K562 (cell line): Measurements from ENCODE around the gene NUTF2. TPM values are rescaled to one million over a fixed set of nuclear protein-coding genes. Genes with fewer than 3 reads are reported as not detected.

Experiments used
- ARHGAP35 ChIP-seq: fragments of 450-650 bp; IDR thresholded peaks from 2 replicates; pipeline ENCODE4 v1.6.1; 2018; ENCODE audit not compliant: partially characterized antibody
- ATF1 ChIP-seq, 2 experiments: fragments of 450-650 bp in 1 of 2; IDR thresholded peaks; 2 replicates each; pipeline ENCODE4 v1.6.1; 2016; ENCODE audit warnings: missing compliant biosample characterization in 1 of 2, missing genetic modification characterization in 1 of 2
- CXXC5 ChIP-seq: fragments of 250-450 bp; sonication (Bioruptor Pico); IDR thresholded peaks from 2 replicates; pipeline ENCODE4 v1.8.0; 2022; ENCODE audit warnings: inconsistent platforms, mild to moderate bottlenecking, moderate library complexity
- E2F6 ChIP-seq, 2 experiments: IDR thresholded peaks; 2 replicates each; pipeline ENCODE4 v1.6.1; 2011; ENCODE audit warnings: borderline replicate concordance in 1 of 2, control low read depth in 1 of 2, low read depth in 1 of 2, low read length in 1 of 2, mild to moderate bottlenecking in 1 of 2, mixed read lengths in 1 of 2, moderate library complexity in 1 of 2; ENCODE audit not compliant: insufficient read depth in 1 of 2, insufficient read length in 1 of 2, poor library complexity in 1 of 2, severe bottlenecking in 1 of 2; ENCODE audit errors: extremely low read depth in 1 of 2
- ERF ChIP-seq: fragments of 450-650 bp; formaldehyde crosslinking; IDR thresholded peaks from 2 replicates; pipeline ENCODE4 v1.4.0; 2020; ENCODE audit warnings: mild to moderate bottlenecking, mixed read lengths
- GABPA ChIP-seq: fragments of 200-800 bp; sonication (Bioruptor generic); conservative IDR thresholded peaks from 2 replicates; pipeline ENCODE4 v1.6.1; 2016; ENCODE audit warnings: low read depth, missing genetic modification characterization, missing compliant biosample characterization
- ILF3 ChIP-seq: fragments of 450-650 bp; IDR thresholded peaks from 2 replicates; pipeline ENCODE4 v1.6.1; 2018; ENCODE audit warnings: antibody characterized with exemption, mild to moderate bottlenecking, moderate library complexity, borderline replicate concordance
- MAZ ChIP-seq, 2 experiments: fragments of 450-650 bp in 1 of 2; sonication (generic) in 1 of 2; formaldehyde crosslinking; IDR thresholded peaks in 1 of 2; conservative IDR thresholded peaks in 1 of 2; 2 replicates each; pipeline versions ENCODE4 v1.4.0 to v1.5.0; 2020; ENCODE audit warnings: mild to moderate bottlenecking in 1 of 2, missing genetic modification reagents in 1 of 2
- MBD2 ChIP-seq: sonication (generic); IDR thresholded peaks from 2 replicates; pipeline ENCODE4 v1.6.1; 2016; ENCODE audit warnings: low read depth, borderline replicate concordance
- NR2F6 ChIP-seq: fragments of 450-650 bp; formaldehyde crosslinking; IDR thresholded peaks from 2 replicates; pipeline ENCODE4 v1.4.0; 2020; ENCODE audit warnings: mild to moderate bottlenecking
- TBL1XR1 ChIP-seq, 2 experiments: IDR thresholded peaks; 2 replicates each; pipeline ENCODE4 v1.6.1; 2012; ENCODE audit warnings: improper control_type of control experiment in 2 of 2, low read length in 2 of 2, mild to moderate bottlenecking in 1 of 2
- YY1 ChIP-seq, 3 experiments: IDR thresholded peaks; 2 replicates each; pipeline ENCODE4 v1.6.1; 2011; ENCODE audit warnings: low read length in 2 of 3, mild to moderate bottlenecking in 2 of 3, moderate library complexity in 2 of 3, borderline replicate concordance in 1 of 3, control low read depth in 1 of 3, low read depth in 1 of 3; ENCODE audit not compliant: insufficient read depth in 3 of 3, insufficient replicate concordance in 2 of 3, control insufficient read depth in 1 of 3, insufficient read length in 1 of 3; ENCODE audit errors: extremely low read depth in 1 of 3
- ZMIZ1 ChIP-seq, 2 experiments: fragments of 150-350 bp in 1 of 2; IDR thresholded peaks; 2 replicates each; pipeline ENCODE4 v1.6.1; 2012 to 2016; ENCODE audit warnings: low read depth in 2 of 2, low read length in 2 of 2, mild to moderate bottlenecking in 1 of 2, moderate library complexity in 1 of 2
- ZNF121 ChIP-seq: sonication (generic); formaldehyde crosslinking; conservative IDR thresholded peaks from 2 replicates; pipeline ENCODE4 v1.8.0; 2022; ENCODE audit warnings: missing genetic modification reagents
- ZNF551 ChIP-seq: fragments of 250-450 bp; sonication (Bioruptor Pico); IDR thresholded peaks from 2 replicates; pipeline ENCODE4 v1.5.0; 2021; ENCODE audit warnings: mild to moderate bottlenecking, moderate library complexity
- polyA plus RNA-seq, 8 experiments: library from polyadenylated mRNA; depleted of rRNA in 4 of 8; stranded (reverse) in 5 of 8; unstranded in 3 of 8; fragments of >200 nt; fragmentation: Nextera tagmentation in 2 of 8; fragmentation: Illumina TruSeq in 1 of 8; extraction: Ambion mirVana in 2 of 8; extraction: Trizol in 1 of 8; gene quantifications; 2 replicates each; pipeline versions ENCODE4 v1.2.1 to v1.2.3, GENCODE V29; 2011 to 2014; ENCODE audit warnings: inconsistent platforms in 1 of 8, missing spikeins in 1 of 8
- total RNA-seq, 7 experiments: library from RNA; depleted of rRNA in 6 of 7; stranded (reverse); fragments of >200 nt in 6 of 7; fragmentation: Illumina TruSeq in 2 of 7; extraction: Trizol in 2 of 7; gene quantifications; 2 replicates each; pipeline versions ENCODE4 v1.2.1 to v1.2.3, GENCODE V29; 2011 to 2021; ENCODE audit warnings: low replicate concordance in 1 of 7
- TF ChIP-seq, protein P1 (sequence below): fragments of 250-450 bp; sonication (Bioruptor Pico); IDR thresholded peaks from 2 replicates; pipeline ENCODE4 v1.8.0; 2021; ENCODE audit warnings: moderate library complexity, mild to moderate bottlenecking, inconsistent platforms
- TF ChIP-seq, protein P2 (sequence below): fragments of 250-450 bp; sonication (Bioruptor Pico); IDR thresholded peaks from 2 replicates; pipeline ENCODE4 v1.4.0; 2020; ENCODE audit warnings: mild to moderate bottlenecking, moderate library complexity

Gene NUTF2
- total and polyA plus RNA-seq, 9 of the 15 experiments (the other 6 are each of a cell fraction or from before 2014, with no cell fraction given): 106 to 248 (median 147) TPM

- TF ChIP-seq, protein P1, sequence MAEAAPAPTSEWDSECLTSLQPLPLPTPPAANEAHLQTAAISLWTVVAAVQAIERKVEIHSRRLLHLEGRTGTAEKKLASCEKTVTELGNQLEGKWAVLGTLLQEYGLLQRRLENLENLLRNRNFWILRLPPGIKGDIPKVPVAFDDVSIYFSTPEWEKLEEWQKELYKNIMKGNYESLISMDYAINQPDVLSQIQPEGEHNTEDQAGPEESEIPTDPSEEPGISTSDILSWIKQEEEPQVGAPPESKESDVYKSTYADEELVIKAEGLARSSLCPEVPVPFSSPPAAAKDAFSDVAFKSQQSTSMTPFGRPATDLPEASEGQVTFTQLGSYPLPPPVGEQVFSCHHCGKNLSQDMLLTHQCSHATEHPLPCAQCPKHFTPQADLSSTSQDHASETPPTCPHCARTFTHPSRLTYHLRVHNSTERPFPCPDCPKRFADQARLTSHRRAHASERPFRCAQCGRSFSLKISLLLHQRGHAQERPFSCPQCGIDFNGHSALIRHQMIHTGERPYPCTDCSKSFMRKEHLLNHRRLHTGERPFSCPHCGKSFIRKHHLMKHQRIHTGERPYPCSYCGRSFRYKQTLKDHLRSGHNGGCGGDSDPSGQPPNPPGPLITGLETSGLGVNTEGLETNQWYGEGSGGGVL (CRISPR knock-in tag): no peak
- TF ChIP-seq ERF (CRISPR knock-in tag) (no peak), YY1 (IDR thresholded peaks at IDR 0.05; ENCODE audit: borderline replicate concordance in 1 of 3, control insufficient read depth in 1 of 3, extremely low read depth in 1 of 3, insufficient read depth in 3 of 3, insufficient read length in 1 of 3, insufficient replicate concordance in 2 of 3, low read depth in 1 of 3, low read length in 2 of 3) (no peak), MBD2 (no peak), GABPA (tag) (no peak), ARHGAP35 (no peak), E2F6 (IDR thresholded peaks at IDR 0.05; ENCODE audit: borderline replicate concordance in 1 of 2, extremely low read depth in 1 of 2, insufficient read depth in 1 of 2, insufficient read length in 1 of 2, low read depth in 1 of 2, low read length in 1 of 2, poor library complexity in 1 of 2, severe bottlenecking in 1 of 2) (peak; percentile 50 to 71), ILF3 (no peak), ZNF551 (no peak), ZMIZ1 (IDR thresholded peaks at IDR 0.05; ENCODE audit: low read depth in 2 of 2, low read length in 2 of 2) (no peak), NR2F6 (CRISPR knock-in tag) (no peak; the same call in 1 of the 2 replicates), ZNF121 (CRISPR knock-in tag) (no peak), TBL1XR1 (IDR thresholded peaks at IDR 0.05; ENCODE audit: low read length in 2 of 2) (no peak), MAZ (CRISPR knock-in tag; conservative IDR thresholded peaks at IDR 0.05 in 1 of 2, IDR thresholded peaks at IDR 0.05 in 1 of 2) (no peak), ATF1 (CRISPR knock-in tag; IDR thresholded peaks at IDR 0.05) (no peak), ATF1 (tag; IDR thresholded peaks at IDR 0.05) (no peak), CXXC5 (CRISPR knock-in tag) (no peak; the same call in 1 of the 2 replicates)
- TF ChIP-seq, protein P2, sequence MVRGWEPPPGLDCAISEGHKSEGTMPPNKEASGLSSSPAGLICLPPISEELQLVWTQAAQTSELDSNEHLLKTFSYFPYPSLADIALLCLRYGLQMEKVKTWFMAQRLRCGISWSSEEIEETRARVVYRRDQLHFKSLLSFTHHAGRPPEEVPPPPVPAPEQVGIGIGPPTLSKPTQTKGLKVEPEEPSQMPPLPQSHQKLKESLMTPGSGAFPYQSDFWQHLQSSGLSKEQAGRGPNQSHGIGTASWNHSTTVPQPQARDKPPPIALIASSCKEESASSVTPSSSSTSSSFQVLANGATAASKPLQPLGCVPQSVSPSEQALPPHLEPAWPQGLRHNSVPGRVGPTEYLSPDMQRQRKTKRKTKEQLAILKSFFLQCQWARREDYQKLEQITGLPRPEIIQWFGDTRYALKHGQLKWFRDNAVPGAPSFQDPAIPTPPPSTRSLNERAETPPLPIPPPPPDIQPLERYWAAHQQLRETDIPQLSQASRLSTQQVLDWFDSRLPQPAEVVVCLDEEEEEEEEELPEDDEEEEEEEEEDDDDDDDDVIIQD (CRISPR knock-in tag): no peak
Measured at GRCh38 chr16:67842509-67843342, 4.0 kb upstream of the NUTF2 start (continued).
